Suprapubic skin (tissue), 4 donors: Measurements from ENCODE around the gene OAS1. TPM values are rescaled to one million over a fixed set of nuclear protein-coding genes. Genes with fewer than 3 reads are reported as not detected.

Experiments used
- DNase-seq, 2 donors: peaks; one replicate each; pipeline ENCODE4 v3.0.0-alpha.2; 2019; ENCODE audit warnings: low spot score in 2 of 2
- H3K27ac ChIP-seq: fragments of 200-600 bp; sonication (generic); one replicate; pipeline ENCODE4 v1.5.1; 2019
- H3K27me3 ChIP-seq: fragments of 200-600 bp; sonication (generic); one replicate; pipeline ENCODE4 v1.5.1; 2019
- H3K36me3 ChIP-seq: fragments of 200-600 bp; sonication (generic); one replicate; pipeline ENCODE4 v1.5.1; 2019
- H3K4me1 ChIP-seq: fragments of 200-600 bp; sonication (generic); one replicate; pipeline ENCODE4 v1.5.1; 2019
- H3K4me3 ChIP-seq: fragments of 200-600 bp; sonication (generic); one replicate; pipeline ENCODE4 v1.5.1; 2019; ENCODE audit warnings: mild to moderate bottlenecking
- H3K9me3 ChIP-seq: fragments of 200-600 bp; sonication (generic); one replicate; pipeline ENCODE4 v1.5.1; 2019
- EP300 ChIP-seq: sonication (generic); formaldehyde crosslinking; IDR thresholded peaks from one replicate; pipeline ENCODE4 v1.6.1; 2017; ENCODE audit warnings: antibody characterized with exemption
- POLR2A ChIP-seq, 2 donors: fragments of 450-650 bp; IDR thresholded peaks; one replicate each; pipeline ENCODE4 v1.6.1; 2017; ENCODE audit warnings: antibody characterized with exemption in 2 of 2, mild to moderate bottlenecking in 2 of 2, moderate library complexity in 2 of 2
- POLR2AphosphoS5 ChIP-seq, 3 donors: sonication (generic); formaldehyde crosslinking; IDR thresholded peaks; one replicate each; pipeline ENCODE4 v1.6.1; 2017; ENCODE audit warnings: antibody characterized with exemption in 3 of 3
- WGBS: methylation state at CpG from one replicate; pipeline ENCODE4 v1.1.5; 2018; 5-methylcytosine and 5-hydroxymethylcytosine counted together
- total RNA-seq, 4 donors: library from RNA; depleted of rRNA; stranded (reverse); fragments of >200 nt; gene quantifications; one replicate each; pipeline ENCODE4 v1.1.0, GENCODE V29; 2016
- TF ChIP-seq, protein P1 (sequence below), 2 donors: fragments of 200-600 bp in 1 of 2; fragments of 450-650 bp in 1 of 2; sonication (generic) in 1 of 2; IDR thresholded peaks; one replicate each; pipeline ENCODE4 v1.5.1; 2016 to 2019; ENCODE audit warnings: antibody characterized with exemption in 2 of 2, mild to moderate bottlenecking in 1 of 2, moderate library complexity in 1 of 2

Gene OAS1
- total RNA-seq, 4 donors from 2014 or later = 20.6 to 26.8 (median 23.5) TPM

DNA sequence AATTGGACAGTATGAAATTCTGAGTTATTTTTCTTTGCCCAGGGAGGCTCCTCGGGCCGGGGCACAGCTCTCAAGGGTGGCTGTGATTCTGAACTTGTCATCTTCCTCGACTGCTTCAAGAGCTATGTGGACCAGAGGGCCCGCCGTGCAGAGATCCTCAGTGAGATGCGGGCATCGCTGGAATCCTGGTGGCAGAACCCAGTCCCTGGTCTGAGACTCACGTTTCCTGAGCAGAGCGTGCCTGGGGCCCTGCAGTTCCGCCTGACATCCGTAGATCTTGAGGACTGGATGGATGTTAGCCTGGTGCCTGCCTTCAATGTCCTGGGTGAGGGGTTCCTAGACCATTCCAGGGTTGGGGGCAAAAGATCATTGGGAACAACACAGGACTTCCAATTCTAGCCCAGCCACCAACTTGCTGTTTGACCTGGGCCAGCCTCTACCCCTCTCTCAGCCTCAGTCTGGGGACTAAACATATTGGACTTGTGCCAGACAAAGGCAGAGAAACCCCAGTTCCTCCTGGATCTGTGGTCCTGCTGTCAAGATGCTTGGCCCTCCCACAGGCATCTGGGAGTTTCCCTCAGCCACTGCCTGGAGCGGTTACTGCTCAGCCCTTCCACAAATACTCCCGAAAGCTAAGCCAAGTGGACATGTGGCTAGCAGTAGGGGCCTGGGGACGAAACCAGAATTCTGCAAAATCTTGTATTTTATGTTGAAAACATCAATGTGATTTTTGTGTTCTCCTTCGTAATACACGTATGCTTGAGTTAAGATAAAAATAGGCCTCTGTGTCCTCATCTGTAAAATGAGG, 35.0 kb downstream of the OAS1 start:
- TF ChIP-seq, protein P1, sequence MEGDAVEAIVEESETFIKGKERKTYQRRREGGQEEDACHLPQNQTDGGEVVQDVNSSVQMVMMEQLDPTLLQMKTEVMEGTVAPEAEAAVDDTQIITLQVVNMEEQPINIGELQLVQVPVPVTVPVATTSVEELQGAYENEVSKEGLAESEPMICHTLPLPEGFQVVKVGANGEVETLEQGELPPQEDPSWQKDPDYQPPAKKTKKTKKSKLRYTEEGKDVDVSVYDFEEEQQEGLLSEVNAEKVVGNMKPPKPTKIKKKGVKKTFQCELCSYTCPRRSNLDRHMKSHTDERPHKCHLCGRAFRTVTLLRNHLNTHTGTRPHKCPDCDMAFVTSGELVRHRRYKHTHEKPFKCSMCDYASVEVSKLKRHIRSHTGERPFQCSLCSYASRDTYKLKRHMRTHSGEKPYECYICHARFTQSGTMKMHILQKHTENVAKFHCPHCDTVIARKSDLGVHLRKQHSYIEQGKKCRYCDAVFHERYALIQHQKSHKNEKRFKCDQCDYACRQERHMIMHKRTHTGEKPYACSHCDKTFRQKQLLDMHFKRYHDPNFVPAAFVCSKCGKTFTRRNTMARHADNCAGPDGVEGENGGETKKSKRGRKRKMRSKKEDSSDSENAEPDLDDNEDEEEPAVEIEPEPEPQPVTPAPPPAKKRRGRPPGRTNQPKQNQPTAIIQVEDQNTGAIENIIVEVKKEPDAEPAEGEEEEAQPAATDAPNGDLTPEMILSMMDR (IDR thresholded peaks at IDR 0.05) = no peak
- TF ChIP-seq POLR2AphosphoS5 (IDR thresholded peaks at IDR 0.05) = no peak
- no peak for TF ChIP-seq POLR2A (IDR thresholded peaks at IDR 0.05)
- no peak for TF ChIP-seq EP300
- H3K27ac ChIP-seq = no peak overlapping the region
- 88% methylated on average over 16 of the region's 16 CpGs for WGBS
- no peak for DNase-seq
- H3K4me1 ChIP-seq = peaks cover 33% of the 10 kb centered on the region
- no peak overlapping the region for H3K4me3 ChIP-seq
- no peaks in the 10 kb centered on the region for H3K27me3 ChIP-seq
- H3K9me3 ChIP-seq = no peaks in the 10 kb centered on the region
- H3K36me3 ChIP-seq = peaks cover 8% of the 10 kb centered on the region

DNA sequence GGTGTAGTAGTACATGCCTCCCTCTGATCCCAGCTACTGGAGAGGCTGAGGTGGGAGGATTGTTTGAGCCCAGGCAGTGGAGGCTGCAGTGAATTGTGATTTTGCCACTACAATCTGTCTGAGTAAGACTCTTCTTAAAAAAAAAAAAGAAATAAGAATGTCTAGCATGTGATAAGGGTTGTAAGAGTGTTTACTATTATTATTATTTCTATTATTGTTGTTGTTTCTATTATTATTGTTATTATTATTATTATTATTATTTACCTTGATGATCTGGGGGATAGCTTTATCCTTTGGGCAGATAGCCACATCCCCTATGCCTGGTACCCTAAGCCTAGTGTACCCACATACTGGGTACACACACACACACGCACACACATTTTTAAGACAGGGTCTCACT, 35.8 kb downstream of the OAS1 start:
- no peak for DNase-seq
- Histone ChIP-seq H3K9me3 (no peaks in the 10 kb centered on the region), H3K4me1 (peaks cover 25% of the 10 kb centered on the region), H3K36me3 (peaks cover 8% of the 10 kb centered on the region), H3K27me3 (no peaks in the 10 kb centered on the region), H3K4me3 (no peak overlapping the region), H3K27ac (no peak overlapping the region)
- TF ChIP-seq EP300 (no peak), POLR2AphosphoS5 (IDR thresholded peaks at IDR 0.05) (no peak), POLR2A (IDR thresholded peaks at IDR 0.05) (no peak)
- TF ChIP-seq, protein P1 (IDR thresholded peaks at IDR 0.05) = no peak
- WGBS = 95% methylated on average over 1 of the region's 1 CpG

DNA sequence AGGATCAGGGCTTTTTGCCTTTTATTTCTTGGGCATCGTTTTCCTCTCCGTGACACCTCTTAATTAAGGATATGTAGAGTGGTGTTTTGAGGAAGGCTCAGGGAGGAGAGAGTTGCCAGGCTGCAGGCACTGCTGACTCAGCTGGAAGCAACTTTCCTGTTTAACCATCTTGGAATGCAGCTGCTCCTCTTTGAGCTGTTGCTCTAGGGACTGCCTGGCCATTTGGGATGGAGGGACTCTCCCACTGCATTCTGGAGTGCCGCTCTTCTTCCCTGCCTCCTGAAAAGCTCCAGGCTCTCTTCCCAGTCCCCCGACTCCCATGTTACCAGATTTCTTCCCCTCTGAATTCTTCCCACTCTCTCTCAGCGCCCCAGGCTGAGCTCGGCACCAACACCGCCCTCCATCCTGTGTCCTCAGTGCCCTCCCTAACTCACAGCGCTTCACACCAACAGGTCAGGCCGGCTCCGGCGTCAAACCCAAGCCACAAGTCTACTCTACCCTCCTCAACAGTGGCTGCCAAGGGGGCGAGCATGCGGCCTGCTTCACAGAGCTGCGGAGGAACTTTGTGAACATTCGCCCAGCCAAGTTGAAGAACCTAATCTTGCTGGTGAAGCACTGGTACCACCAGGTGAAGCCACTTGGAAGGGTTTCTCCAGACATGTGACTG, 37.4 kb downstream of the OAS1 start:
- Histone ChIP-seq H3K27ac (no peak overlapping the region), H3K9me3 (no peaks in the 10 kb centered on the region), H3K4me3 (no peak overlapping the region), H3K36me3 (peaks cover 16% of the 10 kb centered on the region), H3K27me3 (no peaks in the 10 kb centered on the region), H3K4me1 (peaks cover 14% of the 10 kb centered on the region)
- TF ChIP-seq, protein P1 (IDR thresholded peaks at IDR 0.05) = no peak
- TF ChIP-seq POLR2A (IDR thresholded peaks at IDR 0.05) = no peak
- no peak for TF ChIP-seq POLR2AphosphoS5 (IDR thresholded peaks at IDR 0.05)
- no peak for TF ChIP-seq EP300
- WGBS = 93% methylated on average over 15 of the region's 15 CpGs
- DNase-seq = no peak

DNA sequence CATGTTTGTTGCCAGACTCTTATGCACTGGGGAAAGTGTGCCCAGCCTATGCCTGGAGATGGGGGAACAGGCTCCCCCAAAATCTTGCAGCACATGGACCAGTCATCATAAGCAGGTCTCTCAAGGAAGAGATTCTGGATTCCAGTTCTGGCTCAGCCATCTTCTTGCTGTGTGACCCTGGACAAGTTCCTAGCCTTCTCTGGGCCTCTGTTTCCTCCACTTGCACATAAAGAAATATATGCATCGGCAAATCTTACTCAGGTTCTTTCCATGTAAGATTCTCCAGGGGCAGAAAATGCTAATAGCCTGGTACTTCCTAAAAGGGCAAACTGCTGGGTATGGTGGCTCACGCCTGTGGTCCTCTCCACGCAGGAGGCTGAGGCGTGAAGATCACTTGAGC, 38.8 kb downstream of the OAS1 start:
- H3K4me3 ChIP-seq = no peak overlapping the region
- no peaks in the 10 kb centered on the region for H3K27me3 ChIP-seq
- DNase-seq = no peak
- WGBS = 94% methylated on average over 4 of the region's 4 CpGs
- H3K36me3 ChIP-seq = peaks cover 27% of the 10 kb centered on the region
- no peaks in the 10 kb centered on the region for H3K9me3 ChIP-seq
- H3K4me1 ChIP-seq = no peaks in the 10 kb centered on the region
- H3K27ac ChIP-seq = no peak overlapping the region
- TF ChIP-seq EP300 (no peak), POLR2AphosphoS5 (IDR thresholded peaks at IDR 0.05) (no peak), POLR2A (IDR thresholded peaks at IDR 0.05) (no peak)
- TF ChIP-seq, protein P1 (IDR thresholded peaks at IDR 0.05) = no peak
